GM10248 (cell line): Measurements from ENCODE around the gene CALD1.
A peak's percentile ranks its signal among the peaks of the same experiment; 100 is the strongest.

Experiments
- CTCF ChIA-PET: fragments of 300-600 bp; sonication (Branson Sonifier 250); formaldehyde crosslinking; extraction: SDS; loops from one replicate; lab custom pipeline; 2021; ENCODE audit warnings: antibody characterized with exemption; lab: Yijun Ruan, JAX
- POLR2A ChIA-PET: fragments of 350-650 bp; sonication (Branson Sonifier 250); formaldehyde crosslinking; extraction: SDS; loops from one replicate; lab custom pipeline; 2020; ENCODE audit warnings: antibody characterized with exemption; lab: Yijun Ruan, JAX
- DNase-seq: peaks from one replicate; pipeline ENCODE4 v3.0.0; 2012; ENCODE audit errors: extremely low spot score
- TF ChIP-seq, protein P1 (sequence below): IDR thresholded peaks from 2 replicates; pipeline ENCODE4 v1.5.1; 2012; ENCODE audit warnings: mild to moderate bottlenecking, low read depth; ENCODE audit errors: extremely low read depth, missing control alignments, control extremely low read depth

Gene CALD1

DNA sequence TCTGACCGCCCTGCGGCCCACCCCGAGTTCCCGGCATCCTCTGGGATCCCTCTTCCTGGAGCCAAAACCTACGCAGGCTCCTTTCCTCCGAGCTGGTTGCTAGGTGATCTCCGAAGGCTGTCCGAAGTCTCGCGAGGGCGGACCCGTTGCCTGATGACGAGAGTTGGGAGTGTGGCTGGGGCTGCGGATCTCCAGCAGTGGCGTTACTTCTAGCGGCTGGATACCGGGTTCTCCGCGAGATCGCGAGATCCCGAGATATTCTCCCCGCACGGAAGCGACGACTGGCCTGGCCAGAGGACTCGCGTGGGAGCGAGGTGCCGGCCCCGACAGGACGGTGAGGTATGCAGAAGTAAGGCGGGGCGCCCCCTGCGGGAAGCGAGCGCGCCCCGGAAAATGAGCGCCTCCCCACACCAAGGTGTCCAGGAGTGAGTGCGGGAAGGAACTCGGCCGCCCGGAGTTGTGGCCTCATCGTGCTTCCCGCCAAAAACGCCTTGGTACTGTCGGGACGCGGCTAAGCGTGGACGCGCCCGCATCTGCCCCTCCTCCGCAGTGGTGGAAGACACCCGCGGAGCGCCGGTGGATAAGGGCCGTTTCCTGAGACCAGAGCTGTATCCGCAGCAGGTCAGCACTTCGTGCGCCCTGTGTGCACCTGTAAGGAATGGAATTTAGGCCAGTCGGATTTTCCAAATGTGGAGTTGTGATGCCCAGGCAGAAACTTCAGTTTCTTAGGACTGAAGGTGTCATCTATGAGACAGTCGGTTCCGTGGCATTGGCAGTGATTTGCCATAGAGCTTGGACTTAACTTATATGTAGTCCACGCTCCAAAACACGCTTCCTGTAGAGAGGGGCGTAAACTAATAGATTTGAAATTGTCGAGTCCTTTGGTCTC is 207.2 kb downstream of the CALD1 start, which contains the start of gene AGBL3:
Gene AGBL3 (plus strand): TSS at position 146 of the 889 bp plus-strand sequence. CDS start 1,426 bp downstream, outside the sequence.
- ChIA-PET POLR2A (interaction anchor here (1.4 kb wide), 1 partner anchor 9 kb away, joined by 4 read pairs; no protein-coding TSS in a partner anchor), CTCF (interaction anchor here (0.6 to 4.8 kb wide), 42 partner anchors 10 to 351 kb away, joined by 3 to 40 read pairs (median 4); partner anchors contain the start of genes CYREN and TMEM140)
- DNase-seq: peak; percentile 88
- TF ChIP-seq, protein P1, sequence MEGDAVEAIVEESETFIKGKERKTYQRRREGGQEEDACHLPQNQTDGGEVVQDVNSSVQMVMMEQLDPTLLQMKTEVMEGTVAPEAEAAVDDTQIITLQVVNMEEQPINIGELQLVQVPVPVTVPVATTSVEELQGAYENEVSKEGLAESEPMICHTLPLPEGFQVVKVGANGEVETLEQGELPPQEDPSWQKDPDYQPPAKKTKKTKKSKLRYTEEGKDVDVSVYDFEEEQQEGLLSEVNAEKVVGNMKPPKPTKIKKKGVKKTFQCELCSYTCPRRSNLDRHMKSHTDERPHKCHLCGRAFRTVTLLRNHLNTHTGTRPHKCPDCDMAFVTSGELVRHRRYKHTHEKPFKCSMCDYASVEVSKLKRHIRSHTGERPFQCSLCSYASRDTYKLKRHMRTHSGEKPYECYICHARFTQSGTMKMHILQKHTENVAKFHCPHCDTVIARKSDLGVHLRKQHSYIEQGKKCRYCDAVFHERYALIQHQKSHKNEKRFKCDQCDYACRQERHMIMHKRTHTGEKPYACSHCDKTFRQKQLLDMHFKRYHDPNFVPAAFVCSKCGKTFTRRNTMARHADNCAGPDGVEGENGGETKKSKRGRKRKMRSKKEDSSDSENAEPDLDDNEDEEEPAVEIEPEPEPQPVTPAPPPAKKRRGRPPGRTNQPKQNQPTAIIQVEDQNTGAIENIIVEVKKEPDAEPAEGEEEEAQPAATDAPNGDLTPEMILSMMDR: peak; percentile 66

DNA sequence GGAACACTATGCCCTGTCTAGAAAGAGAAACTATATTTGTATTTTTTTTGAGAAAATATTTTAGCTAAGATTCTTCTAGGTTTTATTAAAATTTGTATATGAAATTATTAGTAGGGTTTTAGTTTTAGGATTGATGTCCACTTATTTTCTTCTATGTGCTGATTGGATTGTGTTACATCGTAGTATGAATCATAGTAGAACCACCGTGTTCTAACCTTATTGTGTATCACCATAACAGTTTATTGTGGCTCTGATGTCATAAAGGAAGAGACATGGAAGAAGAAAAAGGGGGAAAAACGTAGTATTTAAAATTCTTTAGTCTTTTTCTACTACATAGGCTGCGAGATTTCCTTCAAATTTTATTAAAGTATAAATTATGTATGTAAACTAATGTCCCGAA is 208.7 kb downstream of the CALD1 start:
- TF ChIP-seq, protein P1: no peak
- ChIA-PET CTCF (interaction anchor here (1.1 to 4.8 kb wide), 12 partner anchors 8 to 298 kb away, joined by 3 to 40 read pairs (median 8); partner anchors contain the start of genes CYREN and TMEM140), POLR2A (interaction anchor here (0.6 kb wide), 1 partner anchor 219 kb away, joined by 4 read pairs; no protein-coding TSS in a partner anchor)
- DNase-seq: no peak

DNA sequence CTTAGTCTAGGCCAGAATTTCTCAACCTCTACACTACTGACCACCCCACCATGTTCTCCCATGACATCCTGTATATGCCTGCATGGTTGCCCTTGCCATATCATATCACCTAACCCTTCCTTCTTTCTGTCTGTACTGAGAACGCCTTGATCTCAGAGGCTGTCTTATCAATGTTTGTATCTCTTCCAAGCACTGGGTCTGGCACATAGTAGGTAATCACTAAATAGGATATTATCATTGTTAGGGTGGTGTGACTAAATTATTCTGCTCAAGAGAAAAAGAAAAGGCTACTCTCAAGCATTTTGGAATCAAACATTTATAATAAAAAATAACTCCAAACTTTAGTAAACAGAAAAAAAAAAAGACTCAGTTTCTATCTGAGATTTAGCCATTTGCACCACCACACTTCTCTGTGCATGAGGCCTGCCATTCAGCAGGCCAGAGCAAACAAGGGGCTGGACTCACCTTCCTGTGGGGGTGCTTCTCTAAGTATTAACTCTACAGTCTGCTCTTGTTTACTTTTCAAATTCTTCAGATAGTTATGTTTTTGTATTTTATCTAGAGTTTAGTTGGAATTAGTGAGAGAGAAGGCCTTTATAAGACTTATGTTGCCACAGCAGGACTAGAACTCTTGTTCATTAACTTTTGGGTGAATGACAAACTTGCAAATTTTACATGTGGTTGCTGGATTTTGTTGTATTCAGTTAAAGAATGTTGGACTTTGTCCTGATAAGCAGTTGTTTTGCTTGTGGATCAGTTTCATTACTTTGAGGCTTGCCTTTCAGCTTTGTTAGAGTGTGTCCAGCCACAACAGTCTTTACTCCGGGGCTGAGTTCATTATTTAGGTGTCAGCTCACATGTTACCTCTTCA is 212.3 kb downstream of the CALD1 start:
- ChIA-PET CTCF (interaction anchor here (1.0 to 3.1 kb wide), 5 partner anchors 63 to 358 kb away, joined by 3 to 11 read pairs (median 4); partner anchors contain the start of gene CYREN), POLR2A (no interaction called here)
- TF ChIP-seq, protein P1: no peak
- no peak for DNase-seq

DNA sequence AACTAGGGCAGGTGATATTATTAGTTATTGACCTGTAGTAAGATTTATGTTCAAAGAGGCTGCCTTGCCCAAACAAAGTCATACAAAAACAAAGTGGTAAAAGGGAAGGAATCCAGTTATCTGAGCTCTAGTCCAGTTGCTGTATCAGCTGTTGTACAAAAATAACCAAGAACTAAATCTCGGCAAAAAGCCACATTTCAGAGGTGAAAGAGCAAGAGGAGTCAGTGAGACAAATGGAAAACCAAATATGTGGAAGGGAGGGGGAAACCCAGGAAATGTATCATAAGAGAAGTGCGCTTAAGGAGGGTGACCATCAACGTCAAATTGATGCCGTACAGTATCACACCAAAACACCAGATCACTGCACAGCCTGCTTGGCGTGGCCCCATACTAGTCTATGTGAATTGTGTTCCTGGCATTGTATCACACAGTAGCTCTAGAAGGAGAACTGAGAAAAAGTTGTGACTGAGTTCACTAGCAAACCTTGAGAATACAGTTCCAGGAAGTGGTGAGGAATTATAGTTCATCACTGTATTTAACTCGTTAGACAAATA is 213.3 kb downstream of the CALD1 start:
- DNase-seq: peak; percentile 61
- CTCF ChIA-PET: interaction anchor here (0.6 to 3.1 kb wide), 5 partner anchors 34 to 212 kb away, joined by 3 to 11 read pairs (median 4); partner anchors contain the start of gene CYREN
- POLR2A ChIA-PET: no interaction called here
- TF ChIP-seq, protein P1: no peak

DNA sequence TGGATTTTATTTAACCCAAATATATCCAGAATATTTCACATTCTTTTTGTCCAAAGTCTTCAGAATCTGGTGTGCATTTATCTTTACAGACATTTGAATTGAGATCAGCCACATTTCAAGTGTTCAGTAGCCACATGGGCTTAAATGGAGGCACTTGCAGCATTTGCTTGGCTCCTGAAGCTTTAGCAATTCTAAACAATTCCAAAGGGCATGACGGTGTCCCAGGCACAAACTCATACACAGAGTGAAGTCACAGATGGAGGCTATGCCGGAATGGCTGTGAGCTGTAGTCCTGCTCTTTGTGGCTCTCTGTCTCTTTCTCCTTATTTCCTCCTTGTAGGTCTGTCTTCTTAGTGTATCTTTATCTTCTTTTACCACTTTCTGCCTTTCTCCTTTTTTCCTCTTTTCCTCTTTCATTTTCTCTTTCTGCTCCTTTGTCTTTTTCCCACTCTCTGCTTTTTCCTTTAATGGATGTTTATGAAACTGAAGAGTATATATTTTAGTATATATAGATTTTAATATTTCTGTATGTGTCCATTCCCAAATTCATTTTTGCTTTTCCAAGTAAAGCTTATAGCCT is 214.5 kb downstream of the CALD1 start:
- ChIA-PET CTCF (interaction anchor here (3.1 kb wide), 1 partner anchor 175 kb away, joined by 11 read pairs; no protein-coding TSS in a partner anchor), POLR2A (interaction anchor here (1.9 kb wide), 1 partner anchor 154 kb away, joined by 7 read pairs; the partner anchor contains the start of gene TMEM140)
- DNase-seq: no peak
- TF ChIP-seq, protein P1: no peak
